Liver (tissue), 9 donors: Measurements from ENCODE around the gene RAE1. TPM values are rescaled to one million over a fixed set of nuclear protein-coding genes. Genes with fewer than 3 reads are reported as not detected.

Experiments used
- DNase-seq: peaks from one replicate; pipeline ENCODE4 v3.0.0-alpha.2; 2017; ENCODE audit warnings: low spot score
- H3K27ac ChIP-seq, 2 donors: one replicate each; pipeline ENCODE4 v1.7.0; 2013; ENCODE audit warnings: inconsistent platforms in 2 of 2, low read length in 2 of 2, control low read depth in 1 of 2, low read depth in 1 of 2, mild to moderate bottlenecking in 1 of 2
- H3K27me3 ChIP-seq, 4 donors: one replicate each; pipeline versions ENCODE4 v1.6.1 to v1.7.0; 2013; ENCODE audit warnings: low read length in 3 of 4, inconsistent platforms in 1 of 4, mild to moderate bottlenecking in 1 of 4, moderate library complexity in 1 of 4; ENCODE audit not compliant: control insufficient read depth in 4 of 4, insufficient read depth in 4 of 4
- H3K36me3 ChIP-seq, 4 donors: one replicate each; pipeline versions ENCODE4 v1.6.1 to v1.7.0; 2013; ENCODE audit warnings: low read length in 3 of 4, mild to moderate bottlenecking in 3 of 4, low read depth in 1 of 4, moderate library complexity in 1 of 4; ENCODE audit not compliant: control insufficient read depth in 4 of 4, insufficient read depth in 3 of 4
- H3K4me1 ChIP-seq, 4 donors: one replicate each; pipeline versions ENCODE4 v1.6.1 to v1.7.0; 2013; ENCODE audit warnings: low read length in 3 of 4, mild to moderate bottlenecking in 3 of 4, moderate library complexity in 1 of 4; ENCODE audit not compliant: control insufficient read depth in 4 of 4, insufficient read depth in 4 of 4
- H3K4me3 ChIP-seq, 3 donors: one replicate each; pipeline versions ENCODE4 v1.6.1 to v1.7.0; 2013; ENCODE audit warnings: low read length in 3 of 3, control low read depth in 1 of 3, low read depth in 1 of 3, mild to moderate bottlenecking in 1 of 3
- H3K9ac ChIP-seq, 2 donors: one replicate each; pipeline ENCODE4 v1.7.0; 2013; ENCODE audit warnings: low read length in 2 of 2, mild to moderate bottlenecking in 2 of 2, moderate library complexity in 2 of 2, control low read depth in 1 of 2, low read depth in 1 of 2
- H3K9me3 ChIP-seq, 4 donors: one replicate each; pipeline versions ENCODE4 v1.6.1 to v1.7.0; 2013; ENCODE audit warnings: low read length in 3 of 4; ENCODE audit not compliant: control insufficient read depth in 4 of 4
- CTCF ChIP-seq: fragments of 150-350 bp; IDR thresholded peaks from 2 replicates; pipeline ENCODE4 v1.5.1; 2017; ENCODE audit warnings: improper control_type of control experiment, low read depth, low read length; ENCODE audit not compliant: missing input control
- FOXA2 ChIP-seq: IDR thresholded peaks from 2 replicates; pipeline ENCODE4 v1.6.1; 2016; ENCODE audit warnings: antibody characterized with exemption
- GABPA ChIP-seq, 2 donors: IDR thresholded peaks in 1 of 2; conservative IDR thresholded peaks in 1 of 2; 2 replicates each; pipeline ENCODE4 v1.6.1; 2016; ENCODE audit warnings: antibody characterized with exemption in 2 of 2, mild to moderate bottlenecking in 1 of 2, moderate library complexity in 1 of 2
- HNF4A ChIP-seq, 2 donors: conservative IDR thresholded peaks; 2 replicates each; pipeline ENCODE4 v1.6.1; 2016; ENCODE audit warnings: antibody characterized with exemption in 2 of 2, mild to moderate bottlenecking in 2 of 2
- HNF4G ChIP-seq: IDR thresholded peaks from 2 replicates; pipeline ENCODE4 v1.6.1; 2016; ENCODE audit warnings: antibody characterized with exemption
- JUND ChIP-seq, 2 donors: IDR thresholded peaks; 2 replicates each; pipeline ENCODE4 v1.6.1; 2016; ENCODE audit warnings: antibody characterized with exemption in 2 of 2
- MAX ChIP-seq: IDR thresholded peaks from 2 replicates; pipeline ENCODE4 v1.6.1; 2016; ENCODE audit warnings: antibody characterized with exemption
- NR2F2 ChIP-seq: IDR thresholded peaks from 2 replicates; pipeline ENCODE4 v1.6.1; 2016; ENCODE audit warnings: antibody characterized with exemption
- RAD21 ChIP-seq, 2 donors: IDR thresholded peaks; 2 replicates each; pipeline ENCODE4 v1.6.1; 2016; ENCODE audit warnings: antibody characterized with exemption in 2 of 2, mild to moderate bottlenecking in 2 of 2
- REST ChIP-seq: IDR thresholded peaks from 2 replicates; pipeline ENCODE4 v1.6.1; 2016; ENCODE audit warnings: antibody characterized with exemption, mild to moderate bottlenecking
- RXRA ChIP-seq, 2 donors: IDR thresholded peaks; 2 replicates each; pipeline ENCODE4 v1.6.1; 2017 to 2018; ENCODE audit warnings: antibody characterized with exemption in 2 of 2, mild to moderate bottlenecking in 1 of 2
- SP1 ChIP-seq: IDR thresholded peaks from 2 replicates; pipeline ENCODE4 v1.6.1; 2018; ENCODE audit warnings: antibody characterized with exemption, mild to moderate bottlenecking
- TAF1 ChIP-seq: conservative IDR thresholded peaks from 2 replicates; pipeline ENCODE4 v1.6.1; 2016; ENCODE audit warnings: antibody characterized with exemption, mild to moderate bottlenecking
- YY1 ChIP-seq: IDR thresholded peaks from 2 replicates; pipeline ENCODE4 v1.6.1; 2016; ENCODE audit warnings: antibody characterized with exemption, mild to moderate bottlenecking
- WGBS: extraction: QIAGEN DNeasy Blood & Tissue Kit; methylation state at CpG from one replicate; pipeline ENCODE4 v1.1.7; 2013; 5-methylcytosine and 5-hydroxymethylcytosine counted together
- polyA plus RNA-seq, 2 donors: library from polyadenylated mRNA; stranded (reverse) in 1 of 2; unstranded in 1 of 2; fragments of 200-250 nt in 1 of 2; fragments of >200 nt in 1 of 2; fragmentation: Nextera tagmentation in 1 of 2; extraction: Ambion mirVana in 1 of 2; gene quantifications; one replicate each; pipeline versions ENCODE4 v1.2.1 to v1.2.3, GENCODE V29; 2013 to 2015
- total RNA-seq, 2 donors: library from RNA; depleted of rRNA; stranded (reverse); fragments of >200 nt; gene quantifications; one replicate each; pipeline ENCODE4 v1.2.3, GENCODE V29; 2014
- donor health status: healthy.
- donor health status: healthy.
- donor health status: healthy.
- donor health status: healthy.
- donor health status: healthy.

RAE1 gene
- total and polyA plus RNA-seq, 4 donors = 10.0 to 15.5 (median 13.5) TPM

DNA sequence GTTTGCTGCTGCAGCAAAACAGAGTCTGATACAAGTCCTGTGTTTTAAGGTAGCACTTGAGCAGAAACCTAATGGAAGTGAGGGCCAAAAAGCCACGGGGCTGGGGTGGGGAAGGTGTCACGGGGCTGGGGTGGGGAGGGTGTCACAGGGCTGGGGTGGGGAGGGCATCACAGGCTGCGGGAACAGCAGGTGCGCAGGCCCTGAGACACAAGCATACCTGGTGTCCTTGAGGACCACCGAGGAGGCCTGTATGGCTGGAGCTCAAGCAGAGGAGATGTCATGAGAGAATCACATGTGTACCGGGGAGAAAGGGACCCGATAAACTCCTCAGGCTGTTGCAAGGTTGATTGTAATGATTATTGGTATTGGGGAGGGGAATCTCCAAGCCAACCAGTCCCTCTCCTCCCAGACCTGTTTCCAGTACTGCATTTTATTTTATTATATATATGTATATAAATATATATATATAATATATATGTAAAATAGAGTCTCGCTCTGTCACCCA, 35.0 kb upstream of the RAE1 start:
- Histone ChIP-seq H3K9ac (no peak overlapping the region), H3K4me3 (no peak overlapping the region), H3K9me3 (no peaks in the 10 kb centered on the region), H3K27ac (no peak overlapping the region), H3K27me3 (no peaks in the 10 kb centered on the region), H3K36me3 (no peaks in the 10 kb centered on the region), H3K4me1 (no peaks in the 10 kb centered on the region)
- 87% methylated on average over 8 of the region's 8 CpGs for WGBS
- TF ChIP-seq YY1 (no peak), HNF4A (conservative IDR thresholded peaks at IDR 0.05) (no peak), JUND (IDR thresholded peaks at IDR 0.05) (no peak), RAD21 (IDR thresholded peaks at IDR 0.05) (no peak), FOXA2 (no peak), RXRA (IDR thresholded peaks at IDR 0.05) (no peak), GABPA (IDR thresholded peaks at IDR 0.05 in 1 of 2, conservative IDR thresholded peaks at IDR 0.05 in 1 of 2) (no peak), TAF1 (no peak), SP1 (no peak), CTCF (no peak), NR2F2 (no peak), HNF4G (no peak)
- no peak for DNase-seq

GRCh38 chr20:57316795-57317201, 34.3 kb upstream of the RAE1 start:
- H3K27me3 ChIP-seq = peaks cover 0 to 4% (median 1%) of the 10 kb centered on the region in 4 donors
- TF ChIP-seq TAF1 = no peak
- TF ChIP-seq MAX = no peak
- TF ChIP-seq REST = no peak
- no peak for TF ChIP-seq SP1
- H3K27ac ChIP-seq = no peak overlapping the region
- no peaks in the 10 kb centered on the region for H3K9me3 ChIP-seq
- no peak overlapping the region for H3K9ac ChIP-seq
- no peaks in the 10 kb centered on the region for H3K4me1 ChIP-seq
- no peak for DNase-seq
- 78% methylated on average over 9 of the region's 9 CpGs for WGBS
- H3K36me3 ChIP-seq = no peaks in the 10 kb centered on the region
- H3K4me3 ChIP-seq = no peak overlapping the region
